Astrocyte (in vitro differentiated cells and primary cell): ENCODE measurements around the gene SRMS.

ENCODE experiments used
- EZH2 ChIP-seq: IDR thresholded peaks from 2 replicates; pipeline ENCODE4 v1.6.1; 2012; ENCODE audit warnings: mild to moderate bottlenecking, low read length, inconsistent platforms; ENCODE audit not compliant: insufficient read depth
- TF ChIP-seq, protein P1 (sequence below): IDR thresholded peaks from 2 replicates; pipeline ENCODE4 v1.5.1; 2011; ENCODE audit warnings: low read depth, mild to moderate bottlenecking, inconsistent platforms, low read length, moderate library complexity; ENCODE audit not compliant: insufficient read depth

DNA sequence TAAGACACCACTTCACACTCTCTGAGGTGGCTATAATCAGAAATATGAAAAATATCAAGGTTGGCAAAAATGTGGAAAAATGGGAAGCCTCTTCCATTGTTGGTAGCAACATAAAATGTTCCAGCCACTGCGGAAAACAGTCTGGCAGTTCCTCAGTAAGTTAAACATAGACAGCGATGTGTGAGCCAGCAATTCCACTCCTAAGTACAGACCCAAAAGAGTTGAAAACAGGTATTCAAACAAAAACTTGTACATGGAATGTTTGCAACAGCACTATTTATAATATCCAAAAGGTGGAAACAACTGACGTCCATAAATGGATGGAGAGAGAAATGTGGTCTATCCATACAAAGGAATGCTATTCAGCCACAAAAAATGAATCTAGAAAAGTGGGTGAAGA, 34.3 kb downstream of the SRMS start:
- TF ChIP-seq, protein P1, sequence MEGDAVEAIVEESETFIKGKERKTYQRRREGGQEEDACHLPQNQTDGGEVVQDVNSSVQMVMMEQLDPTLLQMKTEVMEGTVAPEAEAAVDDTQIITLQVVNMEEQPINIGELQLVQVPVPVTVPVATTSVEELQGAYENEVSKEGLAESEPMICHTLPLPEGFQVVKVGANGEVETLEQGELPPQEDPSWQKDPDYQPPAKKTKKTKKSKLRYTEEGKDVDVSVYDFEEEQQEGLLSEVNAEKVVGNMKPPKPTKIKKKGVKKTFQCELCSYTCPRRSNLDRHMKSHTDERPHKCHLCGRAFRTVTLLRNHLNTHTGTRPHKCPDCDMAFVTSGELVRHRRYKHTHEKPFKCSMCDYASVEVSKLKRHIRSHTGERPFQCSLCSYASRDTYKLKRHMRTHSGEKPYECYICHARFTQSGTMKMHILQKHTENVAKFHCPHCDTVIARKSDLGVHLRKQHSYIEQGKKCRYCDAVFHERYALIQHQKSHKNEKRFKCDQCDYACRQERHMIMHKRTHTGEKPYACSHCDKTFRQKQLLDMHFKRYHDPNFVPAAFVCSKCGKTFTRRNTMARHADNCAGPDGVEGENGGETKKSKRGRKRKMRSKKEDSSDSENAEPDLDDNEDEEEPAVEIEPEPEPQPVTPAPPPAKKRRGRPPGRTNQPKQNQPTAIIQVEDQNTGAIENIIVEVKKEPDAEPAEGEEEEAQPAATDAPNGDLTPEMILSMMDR: no peak
- no peak for TF ChIP-seq EZH2
